Activated CD8-positive, alpha-beta memory T cell treated with anti-CD3 and anti-CD28 coated beads, Interleukin-2, amount 50 U/mL, for 1 hour (primary cell): ENCODE results near the gene WNK3.
A peak's percentile ranks its signal among the peaks of the same experiment; 100 is the strongest.

ENCODE experiments used
- DNase-seq: peaks from one replicate; pipeline ENCODE4 v3.0.0-alpha.2; 2020; ENCODE audit errors: extremely low read depth

WNK3 gene

GRCh38 chrX:54238588-54238987, 119.3 kb downstream of the WNK3 start:
- no peak for DNase-seq

- DNase-seq = no peak
These were observed 120.8 kb downstream of the WNK3 start for GRCh38 chrX:54237014-54237413.

DNA sequence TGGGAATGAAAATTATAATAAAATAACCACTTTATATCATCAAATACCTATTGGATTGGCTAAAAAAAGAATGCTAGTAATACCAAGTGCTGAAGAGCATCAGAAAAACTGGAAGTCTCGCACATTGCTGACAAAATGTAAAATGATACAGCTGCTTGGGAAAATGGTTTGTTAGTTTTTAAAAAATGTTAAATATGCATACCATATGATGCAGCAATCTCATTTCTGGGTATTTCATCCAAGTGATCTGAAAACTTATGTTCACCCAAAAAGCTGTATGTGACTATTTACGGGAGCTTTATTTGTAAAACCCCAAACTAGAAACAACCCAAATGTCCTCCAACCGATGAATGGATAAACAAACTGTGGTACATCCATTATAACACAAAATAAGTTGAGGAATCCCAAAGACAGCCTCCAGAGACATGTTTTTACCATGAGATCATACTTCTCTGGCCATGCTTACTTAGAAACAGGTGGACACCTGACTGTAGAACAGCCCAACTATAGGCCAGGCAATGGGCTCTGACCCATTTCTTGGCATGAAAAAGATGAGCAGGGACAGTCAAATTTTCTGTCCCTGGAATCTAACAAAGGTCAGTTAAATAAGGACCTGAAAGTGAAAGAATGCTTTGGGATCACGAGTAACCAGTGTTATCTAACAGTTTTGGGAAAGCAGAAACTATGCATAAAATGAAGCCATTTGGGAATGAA, 127.3 kb downstream of the WNK3 start:
- no peak for DNase-seq

GRCh38 chrX:54223581-54223980, 134.3 kb downstream of the WNK3 start:
- DNase-seq = no peak

GRCh38 chrX:54213603-54214002, 144.2 kb downstream of the WNK3 start:
- DNase-seq = no peak

GRCh38 chrX:54208531-54208930, 149.3 kb downstream of the WNK3 start:
- DNase-seq = no peak

- DNase-seq = no peak
These were observed 159.6 kb downstream of the WNK3 start for GRCh38 chrX:54198262-54198661.

DNA sequence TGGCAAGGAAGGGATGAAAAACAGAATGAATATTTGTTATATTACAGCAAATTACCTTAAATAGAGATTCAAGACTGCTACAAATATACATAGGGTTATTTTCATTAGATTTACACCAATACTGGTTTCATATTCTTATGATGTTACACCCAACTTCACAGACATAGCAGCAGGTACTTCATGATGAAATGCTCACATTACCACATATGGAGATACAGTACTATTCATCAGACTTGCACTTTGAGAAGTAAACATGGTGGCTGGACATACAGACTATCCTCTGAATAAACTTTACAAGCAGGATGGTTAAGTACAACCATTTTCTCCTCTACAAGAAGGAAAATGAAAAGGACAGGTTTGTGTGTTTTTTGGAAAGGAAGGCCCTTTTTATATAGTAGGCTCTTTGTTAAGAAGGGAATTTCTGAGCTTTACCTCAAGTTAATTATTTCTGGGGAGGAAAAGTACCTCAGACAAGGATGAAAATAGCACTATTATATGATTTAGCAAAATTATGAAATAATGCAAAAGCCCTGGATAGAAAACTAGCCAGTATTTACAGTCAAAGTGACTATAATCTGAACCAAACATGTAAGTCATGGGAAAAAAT, 162.8 kb downstream of the WNK3 start:
- no peak for DNase-seq

GRCh38 chrX:54193085-54193821, 164.6 kb downstream of the WNK3 start:
- no peak for DNase-seq

DNA sequence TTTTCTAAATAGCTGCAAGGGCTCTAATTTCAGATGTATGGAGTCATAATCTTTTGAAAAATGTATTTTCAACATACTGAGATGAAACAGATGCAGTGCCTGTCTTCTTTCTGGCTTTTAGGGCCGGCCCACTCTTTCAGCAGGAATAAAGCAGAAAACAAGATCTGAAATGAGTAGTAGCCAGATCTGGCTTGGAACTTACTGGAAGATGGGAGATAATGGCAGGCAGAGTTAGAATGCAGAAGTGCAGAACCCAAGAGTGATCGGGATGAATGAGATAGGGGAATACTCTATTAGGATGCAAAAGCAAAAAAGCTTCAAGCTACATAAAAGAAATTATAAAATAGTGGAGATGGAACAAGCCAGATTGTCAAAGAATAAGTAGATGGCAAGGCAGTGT, 173.4 kb downstream of the WNK3 start:
- DNase-seq = no peak

GRCh38 chrX:54182864-54183613, 174.8 kb downstream of the WNK3 start, which contains the start of gene FAM120C:
Gene FAM120C, minus strand, starts transcription at chrX:54183254. Its CDS starts 56 bp downstream, at chrX:54183198.
- peak; percentile 12 for DNase-seq

DNA sequence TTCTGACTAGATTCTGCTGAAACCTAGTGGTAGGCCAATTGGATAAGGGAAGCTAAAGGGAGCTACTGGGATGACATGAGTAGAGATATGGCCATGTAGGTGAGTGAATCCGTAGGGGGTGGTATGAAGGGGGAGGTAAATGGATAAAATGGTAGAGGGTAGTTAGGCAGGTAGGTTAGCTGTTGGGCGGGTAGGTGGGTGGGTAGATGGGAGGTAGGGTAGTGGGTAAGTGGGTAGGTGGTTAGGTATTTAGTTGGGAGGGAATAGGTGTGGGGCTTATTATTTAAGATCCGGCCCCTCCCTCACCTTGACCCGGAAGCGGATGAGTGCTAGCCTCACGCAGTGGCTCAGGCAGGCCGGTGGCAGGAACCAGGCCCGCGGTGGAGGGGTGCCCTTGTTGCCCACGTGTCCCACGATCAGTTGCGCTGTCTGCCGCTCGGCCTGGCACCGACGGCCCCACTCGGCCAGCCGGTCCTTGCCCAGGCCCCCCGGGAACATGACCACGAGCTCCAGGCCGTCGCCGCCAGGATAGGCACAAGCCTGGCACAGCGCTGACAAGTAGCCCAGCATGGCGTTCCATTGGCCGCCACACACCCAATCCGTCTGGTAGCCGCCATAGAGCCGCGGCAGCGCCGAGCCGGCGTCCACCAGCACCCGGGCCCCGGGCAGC, 175.5 kb downstream of the WNK3 start:
- DNase-seq = peak; percentile 21

GRCh38 chrX:54181202-54181953, 176.5 kb downstream of the WNK3 start:
- no peak for DNase-seq

DNA sequence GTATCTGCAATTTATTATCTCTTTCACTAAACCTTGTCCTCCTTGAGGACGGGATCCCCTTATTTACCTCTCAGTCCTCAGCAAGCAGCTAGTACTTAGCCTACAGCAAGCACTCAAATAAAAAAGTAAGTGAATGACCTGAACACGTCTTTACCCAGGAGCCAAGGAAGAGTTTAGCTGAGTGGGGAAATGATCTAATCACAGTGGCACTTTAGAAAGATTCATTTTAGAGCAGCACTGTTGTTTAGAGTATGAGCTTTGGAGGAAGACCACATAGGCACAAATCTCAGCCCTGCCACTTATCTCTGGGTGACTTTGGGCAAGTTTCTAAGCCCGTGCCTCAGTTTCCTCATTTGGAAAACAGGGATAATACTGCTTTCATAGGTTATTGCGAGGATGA, 177.4 kb downstream of the WNK3 start:
- DNase-seq = no peak

- DNase-seq = no peak
These were observed 179.5 kb downstream of the WNK3 start for GRCh38 chrX:54178100-54178940.

GRCh38 chrX:54177306-54177705, 180.5 kb downstream of the WNK3 start:
- no peak for DNase-seq

GRCh38 chrX:54173791-54174190, 184.1 kb downstream of the WNK3 start:
- DNase-seq = no peak

DNA sequence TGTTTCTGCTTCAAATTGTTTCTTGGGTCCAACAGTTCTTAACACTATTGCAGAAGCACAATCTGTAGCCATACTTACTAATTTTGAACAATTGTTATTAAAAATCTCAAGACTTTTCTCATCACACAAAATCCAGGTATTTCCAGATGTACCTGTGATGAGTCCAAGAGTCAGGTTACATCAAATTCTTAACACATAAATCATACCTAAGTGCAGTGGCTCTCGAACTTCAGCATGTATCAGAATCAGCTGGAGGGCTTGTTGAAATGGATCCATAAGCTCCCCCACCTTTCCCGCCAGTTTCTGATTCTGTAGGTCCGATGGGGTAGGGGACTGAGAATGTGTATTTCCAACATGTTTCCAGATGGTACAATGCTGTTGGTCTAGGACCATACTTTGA, 185.4 kb downstream of the WNK3 start:
- no peak for DNase-seq

- no peak for DNase-seq
These were observed 186.2 kb downstream of the WNK3 start for GRCh38 chrX:54171527-54172250.
